Right renal cortex interstitium (tissue), 3 donors: ENCODE data around the gene MACF1. TPM values are rescaled to one million over a fixed set of nuclear protein-coding genes. Genes with fewer than 3 reads are reported as not detected.
A peak's percentile ranks its signal among the peaks of the same experiment; 100 is the strongest.
"Not testable (repeated sequence)": the region's sequence is repeated elsewhere in the genome, so short reads cannot be mapped to it uniquely, and the experiment has no call there.

ENCODE experiments used
- DNase-seq, 3 donors: peaks; one replicate each; pipeline ENCODE4 v3.0.0-alpha.2; 2013; ENCODE audit warnings: low read depth in 3 of 3, low spot score in 2 of 3
- polyA plus RNA-seq, 3 donors: library from polyadenylated mRNA; unstranded; fragments of 120-200 nt; gene quantifications; one replicate each; pipeline ENCODE4 v1.2.1, GENCODE V29; 2013; ENCODE audit not compliant: insufficient read length in 3 of 3

MACF1 gene, protein sequence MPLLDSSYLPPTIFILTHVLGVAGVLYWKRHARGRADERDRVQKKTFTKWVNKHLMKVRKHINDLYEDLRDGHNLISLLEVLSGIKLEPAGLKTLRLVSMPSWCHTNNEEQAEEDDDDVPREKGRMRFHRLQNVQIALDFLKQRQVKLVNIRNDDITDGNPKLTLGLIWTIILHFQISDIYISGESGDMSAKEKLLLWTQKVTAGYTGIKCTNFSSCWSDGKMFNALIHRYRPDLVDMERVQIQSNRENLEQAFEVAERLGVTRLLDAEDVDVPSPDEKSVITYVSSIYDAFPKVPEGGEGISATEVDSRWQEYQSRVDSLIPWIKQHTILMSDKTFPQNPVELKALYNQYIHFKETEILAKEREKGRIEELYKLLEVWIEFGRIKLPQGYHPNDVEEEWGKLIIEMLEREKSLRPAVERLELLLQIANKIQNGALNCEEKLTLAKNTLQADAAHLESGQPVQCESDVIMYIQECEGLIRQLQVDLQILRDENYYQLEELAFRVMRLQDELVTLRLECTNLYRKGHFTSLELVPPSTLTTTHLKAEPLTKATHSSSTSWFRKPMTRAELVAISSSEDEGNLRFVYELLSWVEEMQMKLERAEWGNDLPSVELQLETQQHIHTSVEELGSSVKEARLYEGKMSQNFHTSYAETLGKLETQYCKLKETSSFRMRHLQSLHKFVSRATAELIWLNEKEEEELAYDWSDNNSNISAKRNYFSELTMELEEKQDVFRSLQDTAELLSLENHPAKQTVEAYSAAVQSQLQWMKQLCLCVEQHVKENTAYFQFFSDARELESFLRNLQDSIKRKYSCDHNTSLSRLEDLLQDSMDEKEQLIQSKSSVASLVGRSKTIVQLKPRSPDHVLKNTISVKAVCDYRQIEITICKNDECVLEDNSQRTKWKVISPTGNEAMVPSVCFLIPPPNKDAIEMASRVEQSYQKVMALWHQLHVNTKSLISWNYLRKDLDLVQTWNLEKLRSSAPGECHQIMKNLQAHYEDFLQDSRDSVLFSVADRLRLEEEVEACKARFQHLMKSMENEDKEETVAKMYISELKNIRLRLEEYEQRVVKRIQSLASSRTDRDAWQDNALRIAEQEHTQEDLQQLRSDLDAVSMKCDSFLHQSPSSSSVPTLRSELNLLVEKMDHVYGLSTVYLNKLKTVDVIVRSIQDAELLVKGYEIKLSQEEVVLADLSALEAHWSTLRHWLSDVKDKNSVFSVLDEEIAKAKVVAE (N-terminal part only)
- 100 to 1,000 TPM; 233 to 252 (median 236) TPM for polyA plus RNA-seq

DNA sequence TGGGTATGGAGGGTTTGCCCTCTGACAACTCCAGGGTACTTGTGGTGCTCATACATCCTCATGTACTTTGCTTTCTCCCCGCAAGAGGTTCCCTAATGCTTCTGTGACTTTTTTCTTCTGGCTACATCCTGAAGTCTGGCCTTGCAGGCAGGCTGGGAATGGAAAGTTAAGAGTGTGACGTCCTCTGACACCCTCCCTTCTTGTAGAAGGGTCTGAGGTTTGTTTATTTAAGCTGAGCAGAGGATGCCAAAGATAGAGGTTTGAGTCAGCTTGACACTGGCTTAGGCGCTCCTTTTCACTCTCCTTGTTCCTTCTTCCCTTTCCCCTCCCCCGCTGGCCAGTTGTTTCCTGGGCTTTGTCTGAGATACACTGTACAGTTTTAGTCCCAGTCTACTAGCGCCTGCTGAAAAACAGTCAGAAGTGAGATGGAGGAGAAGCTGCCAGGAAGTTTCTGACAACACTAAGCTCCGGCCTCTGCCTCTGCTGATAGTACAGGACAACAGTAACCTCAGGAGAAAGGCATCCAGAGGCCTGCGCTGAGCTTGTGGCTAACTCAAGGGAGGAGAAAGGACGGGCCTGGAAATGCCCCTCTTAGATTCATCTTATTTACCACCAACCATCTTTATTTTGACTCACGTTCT lies at the start of gene MACF1:
Gene MACF1, plus strand, starts transcription at position 255 of the 641 bp plus-strand sequence. Its CDS starts 328 bp downstream, at position 583.
- peak in 2 of 3 donors; percentile 42 to 52 for DNase-seq

DNA sequence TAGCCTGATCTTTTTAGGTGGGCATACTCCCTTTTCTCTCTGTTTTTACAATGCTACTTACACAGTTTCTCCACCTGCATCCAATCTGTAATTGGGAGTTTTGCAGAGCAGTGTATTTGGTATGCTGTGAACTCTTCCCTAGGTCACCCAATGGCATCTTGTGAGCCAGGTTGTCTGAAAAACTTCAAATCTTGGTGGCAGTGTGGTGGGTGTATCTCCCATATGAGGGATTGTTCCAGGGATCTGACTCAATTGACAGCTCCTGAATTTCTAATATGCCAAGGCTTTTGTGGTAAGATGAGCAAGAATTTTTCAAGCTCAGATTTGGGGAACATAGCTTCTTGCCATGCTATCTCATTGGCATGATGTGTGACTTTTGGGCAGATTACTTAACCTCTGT lies 47.2 kb upstream of the MACF1 start:
- DNase-seq, result no peak

DNA sequence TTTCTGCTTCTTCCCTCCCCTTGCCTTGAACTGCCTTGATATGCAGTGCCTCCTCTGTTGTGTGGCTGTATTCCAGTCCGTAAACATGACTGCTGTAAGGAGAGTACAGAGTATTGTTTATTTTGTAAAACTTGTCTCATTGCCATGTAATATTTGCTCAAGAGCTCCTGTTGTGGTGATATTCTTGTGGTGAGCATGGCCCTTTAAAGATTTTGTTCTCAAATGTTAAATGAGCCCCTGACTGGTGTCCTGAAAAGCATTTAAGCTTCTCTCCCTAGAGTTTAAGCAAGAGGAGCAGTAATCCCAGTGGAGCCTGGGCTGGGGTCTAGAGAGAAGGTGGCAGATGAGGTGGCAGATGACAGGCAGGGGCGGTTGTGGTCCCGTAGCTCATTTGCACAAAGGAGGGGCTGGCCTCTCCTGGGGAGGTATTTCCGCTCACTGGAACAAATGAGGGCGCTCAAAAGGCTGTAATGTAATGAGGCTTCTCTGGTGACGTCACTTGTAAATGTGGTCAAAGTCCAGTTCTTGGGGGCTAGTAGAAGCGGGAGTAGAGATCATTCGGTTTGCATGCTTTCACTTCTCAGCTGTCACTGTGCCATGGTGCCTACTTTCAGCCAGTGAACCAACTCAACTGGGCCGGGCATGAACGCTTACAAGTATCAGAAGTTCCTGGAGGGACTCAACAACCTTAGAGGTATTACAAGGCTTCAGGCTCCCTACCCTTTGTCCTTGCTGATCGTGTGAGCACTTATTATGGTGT lies 46.0 kb upstream of the MACF1 start:
- no peak for DNase-seq

DNA sequence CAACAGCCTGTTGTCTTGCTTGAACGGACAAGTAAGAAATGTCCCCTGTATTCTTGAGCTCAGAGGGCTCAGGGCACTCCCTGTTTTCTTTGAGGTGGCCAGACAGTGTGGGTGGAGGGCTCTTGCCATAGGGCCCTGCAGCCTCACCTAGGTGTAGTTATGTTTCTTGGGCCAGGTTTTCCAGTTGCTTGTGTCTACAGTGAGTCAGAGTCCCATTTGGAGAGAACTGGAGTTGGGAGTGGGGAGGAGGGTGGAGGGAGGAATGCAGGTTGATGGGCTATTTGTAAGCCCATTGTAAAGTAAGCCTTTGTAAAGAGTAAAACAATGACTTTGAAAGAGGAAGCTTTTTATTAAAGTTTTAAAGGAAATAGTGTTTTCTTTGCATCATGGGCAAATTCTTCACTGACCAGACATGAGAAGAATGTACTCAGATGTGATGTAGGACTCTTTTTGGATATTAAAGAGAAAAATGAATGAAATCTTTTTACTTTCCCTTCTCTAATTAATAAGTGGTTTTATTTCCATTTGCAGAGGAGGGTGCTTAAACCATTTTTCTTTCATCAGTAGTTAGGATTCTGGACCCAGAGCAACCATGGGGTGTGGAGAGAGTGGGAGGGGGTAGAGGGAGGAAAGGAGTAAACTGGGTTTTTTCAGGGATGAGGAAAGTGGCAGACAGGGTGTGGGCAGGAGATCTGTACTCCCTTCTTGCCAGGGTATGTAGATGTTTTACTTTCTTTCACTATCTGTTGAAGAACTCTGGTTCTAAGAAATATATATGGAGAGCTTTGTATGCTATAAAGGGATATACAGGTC lies 45.1 kb upstream of the MACF1 start:
- DNase-seq, result no peak

DNA sequence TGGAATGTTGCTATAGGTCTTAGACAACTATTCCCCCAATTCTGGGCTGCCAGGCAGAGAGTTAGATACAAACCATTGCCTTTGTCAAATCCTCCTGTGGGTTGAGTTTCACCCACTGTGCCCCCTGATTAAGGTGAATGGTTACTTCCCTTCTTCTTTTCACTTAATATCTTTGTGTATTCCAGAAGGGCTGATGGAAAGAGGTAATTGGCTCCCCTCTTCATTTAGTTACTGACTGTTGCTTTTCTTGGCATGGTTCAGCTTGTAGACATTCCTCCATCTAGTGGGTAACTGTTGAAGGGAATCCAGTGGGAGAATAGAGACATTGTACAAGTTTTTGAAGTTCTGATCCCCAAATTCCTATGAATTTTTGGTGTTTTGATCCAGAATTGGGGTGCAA lies 43.8 kb upstream of the MACF1 start:
- no peak for DNase-seq

DNA sequence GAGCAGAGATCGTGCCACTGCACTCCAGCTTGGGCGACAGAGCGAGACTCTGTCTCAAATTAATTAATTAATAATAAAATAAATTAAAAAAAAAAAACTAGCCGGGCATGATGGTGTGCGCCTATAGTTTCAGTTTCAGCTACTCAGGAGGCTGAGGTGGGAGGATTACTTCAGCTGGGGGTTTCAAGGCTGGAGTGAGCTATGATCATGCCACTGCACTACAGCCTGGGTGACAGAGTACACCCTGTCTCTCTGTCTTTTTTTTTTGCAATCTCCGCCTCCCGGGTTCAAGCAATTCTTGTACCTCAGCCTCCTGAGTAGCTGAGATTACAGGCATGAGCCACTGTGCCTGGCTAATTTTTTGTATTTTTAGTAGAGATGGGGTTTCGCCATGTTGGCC lies 42.7 kb upstream of the MACF1 start:
- DNase-seq, result not testable (repeated sequence)

DNA sequence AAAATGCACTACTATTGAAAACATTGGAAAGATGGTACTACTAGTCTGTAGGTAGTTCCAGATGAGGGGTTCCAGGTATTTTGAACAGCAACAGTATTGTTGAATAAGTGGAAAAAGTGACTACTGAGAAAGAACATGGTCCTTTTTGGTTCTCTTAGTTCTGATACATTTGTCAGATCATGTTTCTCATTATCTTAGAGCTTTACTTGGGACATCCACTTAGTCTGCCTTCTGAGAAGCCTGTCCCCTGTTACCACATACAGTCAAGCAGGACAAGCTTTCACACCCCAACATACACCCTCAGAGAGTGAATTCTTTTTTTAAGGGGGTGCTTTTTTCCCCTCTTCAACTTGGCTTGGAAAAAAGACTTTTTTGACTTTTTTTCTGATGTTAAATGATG lies 41.0 kb upstream of the MACF1 start:
- DNase-seq, result no peak

DNA sequence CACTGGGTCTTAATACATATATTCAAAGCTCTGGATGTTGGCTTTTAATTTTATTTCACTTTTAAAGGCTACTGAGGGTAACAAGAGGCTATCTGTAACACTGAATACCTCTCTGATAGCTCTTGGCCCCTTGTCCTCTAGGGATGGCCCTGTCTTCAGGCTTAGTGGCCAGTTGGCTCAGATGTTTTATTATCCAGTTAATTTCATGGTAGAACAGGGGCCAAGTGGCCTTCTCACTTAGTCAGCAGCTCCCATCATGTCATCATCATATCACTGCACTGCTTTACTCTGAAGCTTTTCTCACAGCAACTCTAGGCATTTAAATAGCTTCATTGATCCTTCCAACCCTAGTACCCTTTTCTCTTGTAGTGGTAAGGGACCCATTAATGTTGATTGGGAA lies 40.2 kb upstream of the MACF1 start:
- no peak for DNase-seq

DNA sequence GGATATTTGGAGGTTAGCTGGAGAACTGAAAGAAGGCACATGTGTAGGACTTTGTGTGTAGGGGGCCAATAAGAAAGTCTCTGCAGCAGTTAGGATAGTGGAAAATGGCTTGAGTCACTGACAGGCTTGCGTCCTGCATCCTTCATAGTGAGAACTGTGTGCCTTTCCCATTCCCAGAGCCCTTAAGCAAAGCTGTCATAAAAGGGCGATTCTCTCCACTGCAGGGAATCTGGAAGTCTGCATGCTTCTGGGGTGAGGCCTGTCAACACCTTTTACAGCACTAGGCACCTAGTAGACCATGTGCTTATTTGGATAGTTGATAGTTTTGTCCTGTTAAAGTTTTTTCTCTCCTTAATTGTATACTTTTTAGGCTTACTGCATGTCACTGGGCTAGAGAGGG lies 39.4 kb upstream of the MACF1 start:
- no peak for DNase-seq

DNA sequence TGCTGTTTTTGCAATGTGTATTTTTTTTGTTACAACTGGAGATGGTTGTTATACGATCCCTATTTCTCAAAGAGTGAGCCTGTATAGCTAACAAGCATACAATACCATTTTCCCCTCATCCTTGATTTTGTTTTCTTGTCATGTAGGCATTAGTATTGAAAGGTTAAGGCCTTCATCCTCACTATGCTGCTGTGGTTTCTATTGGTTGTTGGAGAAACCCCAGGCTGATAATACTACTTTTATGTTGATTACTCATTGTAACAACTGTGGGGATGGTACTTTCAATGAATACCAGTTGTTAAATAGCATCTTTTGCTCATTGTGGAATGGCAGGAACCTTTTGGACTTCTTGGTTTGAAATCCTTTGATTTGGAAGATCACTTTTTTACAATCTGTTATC lies 39.0 kb upstream of the MACF1 start:
- no peak for DNase-seq

DNA sequence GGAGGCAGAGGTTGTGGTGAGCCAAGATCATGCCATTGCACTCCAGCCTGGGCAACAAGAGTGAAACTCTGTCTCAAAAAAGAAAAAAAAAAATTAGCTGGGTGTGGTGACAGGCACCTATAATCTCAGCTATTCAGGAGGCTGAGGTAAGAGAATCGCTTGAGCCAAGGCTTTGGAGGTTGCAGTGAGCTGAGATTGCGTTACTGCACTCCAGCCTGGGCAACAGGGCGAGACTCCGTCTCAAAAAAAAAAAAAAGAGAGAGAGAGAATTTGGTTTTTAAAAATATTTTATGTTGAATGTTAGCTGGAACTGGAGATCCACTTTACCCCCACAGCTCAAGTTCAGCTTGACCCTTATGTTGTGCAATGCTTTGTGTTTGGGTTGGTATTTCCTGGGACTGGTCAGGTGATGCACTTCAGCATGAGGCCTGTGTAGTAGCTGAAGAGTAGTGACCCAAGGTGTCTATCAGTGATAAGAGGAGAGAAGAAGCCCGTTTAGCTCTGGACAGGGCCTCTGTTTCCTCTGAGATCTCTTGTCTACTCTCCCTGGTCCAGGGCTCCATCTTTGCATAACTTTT lies 36.8 kb upstream of the MACF1 start:
- DNase-seq, result no peak

DNA sequence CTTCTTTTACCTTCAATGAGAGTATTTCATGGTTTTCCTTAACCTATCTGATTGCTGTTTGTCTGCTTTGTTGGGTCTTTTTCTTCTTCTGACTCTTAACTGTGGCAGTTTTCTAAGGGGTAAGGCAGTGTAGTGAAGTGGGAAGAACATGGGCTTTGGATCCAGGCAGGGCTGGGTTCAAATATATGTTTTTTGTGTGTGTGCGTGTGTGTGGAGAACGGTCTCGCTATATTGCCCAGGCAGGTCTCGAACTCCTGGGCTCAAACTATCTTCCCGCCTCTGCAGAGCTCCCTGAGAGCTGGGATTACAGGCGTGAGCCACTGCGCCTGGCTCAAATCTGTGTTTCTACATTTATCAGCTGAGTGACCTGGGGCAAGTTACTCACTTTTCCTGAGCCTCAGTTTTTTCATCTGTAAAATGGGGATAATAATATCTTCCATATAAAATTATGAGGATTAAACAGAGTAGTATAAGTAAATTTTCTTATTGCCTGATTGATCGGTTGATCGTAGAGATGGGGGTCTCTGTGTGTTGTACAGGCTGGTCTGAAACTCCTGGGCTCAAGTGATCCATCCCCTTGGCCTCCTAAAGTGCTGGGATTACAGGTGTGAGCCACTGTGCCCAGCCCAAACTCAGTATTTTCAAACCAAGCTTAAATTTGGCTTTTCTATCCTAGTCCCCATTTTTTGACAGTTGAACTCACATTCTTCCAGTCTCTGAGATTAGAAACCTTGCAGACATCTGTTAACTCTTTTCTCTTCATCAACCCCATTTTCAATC lies 36.0 kb upstream of the MACF1 start:
- DNase-seq, result no peak

DNA sequence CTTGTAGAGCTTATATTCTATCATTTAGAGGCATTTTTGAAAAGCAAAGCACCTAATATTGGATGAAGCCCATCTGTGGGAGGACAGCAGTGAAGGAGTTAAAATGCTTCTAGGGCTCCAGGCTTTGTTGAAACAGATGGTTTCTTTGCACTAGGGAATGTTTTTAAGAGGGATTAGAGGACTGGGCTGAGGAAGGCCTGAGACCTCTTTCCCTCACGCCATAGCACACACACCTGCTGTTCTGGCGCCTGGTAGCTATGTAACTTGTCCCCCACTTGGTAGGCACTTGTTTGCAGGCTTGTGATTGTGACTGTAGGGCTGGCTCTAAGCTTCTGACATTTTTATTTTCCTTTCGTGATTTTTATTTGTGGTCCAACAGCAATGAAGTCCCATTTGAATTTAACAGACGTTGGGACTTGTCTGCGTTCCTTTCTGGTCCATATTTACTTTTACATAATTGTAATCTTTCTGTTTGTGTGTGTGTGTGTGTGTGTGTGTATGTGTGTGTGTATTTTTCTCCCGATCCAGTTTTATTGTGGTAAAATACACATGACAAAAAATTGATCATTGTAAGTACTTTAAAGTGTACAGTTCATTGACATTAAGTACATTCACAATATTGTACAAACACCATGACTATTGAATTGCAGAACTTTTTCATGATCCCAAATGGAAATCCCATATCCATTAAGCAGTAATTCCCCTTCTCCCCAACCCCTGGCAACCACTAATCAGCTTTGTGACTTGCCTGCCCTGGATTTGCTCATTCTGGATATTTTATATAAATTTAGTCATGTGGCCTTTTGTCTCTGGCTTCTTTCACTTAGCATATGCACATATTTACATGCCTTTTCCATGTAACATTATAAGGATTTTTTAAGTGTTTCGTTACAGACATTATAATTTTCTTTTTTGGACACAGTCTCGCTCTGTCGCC lies 33.5 kb upstream of the MACF1 start:
- no peak for DNase-seq

DNA sequence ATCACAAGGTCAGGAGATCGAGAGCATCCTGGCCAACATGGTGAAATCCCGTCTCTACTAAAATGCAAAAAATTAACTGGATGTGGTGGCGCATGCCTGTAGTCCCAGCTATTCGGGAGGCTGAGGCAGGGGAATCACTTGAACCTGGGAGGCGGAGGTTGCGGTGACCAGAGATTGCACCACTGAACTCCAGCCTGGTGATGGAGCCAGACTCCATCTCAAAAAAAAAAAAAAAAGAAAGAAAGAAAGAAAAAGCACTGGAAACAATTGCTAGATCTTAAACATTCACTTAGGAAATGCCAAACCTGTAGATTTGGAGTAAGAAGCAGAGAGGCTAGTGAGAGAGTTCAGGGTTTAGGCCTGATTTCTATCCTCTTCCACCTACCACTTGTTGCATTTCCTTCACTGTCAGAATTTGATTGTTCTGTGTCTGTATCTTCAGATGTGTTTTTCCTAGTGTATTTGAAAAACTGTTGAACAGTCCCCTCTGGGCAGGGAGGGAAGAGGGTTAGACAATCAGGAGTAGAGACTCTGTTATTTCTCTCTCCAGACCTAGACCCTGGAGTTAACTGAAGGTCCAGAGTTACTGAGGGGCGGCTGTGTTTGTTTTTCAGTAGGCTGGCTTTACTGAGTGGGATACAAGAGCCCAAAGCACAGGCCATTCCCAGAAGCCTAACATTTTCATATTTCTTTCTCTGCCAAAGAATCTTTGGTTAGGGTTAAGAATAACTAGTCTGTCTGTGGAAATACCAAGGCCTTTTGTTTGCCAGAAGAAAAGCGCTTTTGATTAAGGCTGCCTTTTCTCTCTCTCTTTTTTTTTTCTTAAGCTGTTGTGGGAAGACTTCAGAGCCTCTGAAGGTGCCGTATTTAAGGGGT lies 31.1 kb upstream of the MACF1 start:
- no peak for DNase-seq

DNA sequence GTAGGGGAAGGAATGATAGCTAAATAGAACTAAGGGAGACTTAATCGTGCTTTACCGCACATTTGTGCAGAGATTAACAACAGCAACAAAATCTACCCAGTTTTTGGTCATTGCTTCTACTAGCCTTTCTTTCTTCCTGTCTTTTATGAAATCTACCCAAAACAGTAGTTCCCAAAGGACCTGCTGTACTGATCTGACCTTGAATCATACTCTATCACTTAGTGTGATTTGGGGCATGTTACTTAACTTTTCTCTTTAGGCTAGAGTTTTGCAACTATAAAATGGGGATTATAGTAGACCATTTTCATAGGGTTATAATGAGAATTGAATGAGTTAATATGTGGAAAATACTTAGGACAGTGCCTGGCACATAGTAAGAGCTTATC lies 30.5 kb upstream of the MACF1 start:
- no peak for DNase-seq
